Stimulated activated CD4-positive, alpha-beta T cell treated with anti-CD3 and anti-CD28 coated beads, Interleukin-2, amount 100 ng/mL, for 24 hours (primary cell): ENCODE measurements around the gene GYPE.
"Not testable (repeated sequence)": the region's sequence is repeated elsewhere in the genome, so short reads cannot be mapped to it uniquely, and the experiment has no call there.

Experiments used
- DNase-seq, 2 donors: peaks; one replicate each; pipeline ENCODE4 v3.0.0-alpha.2; 2020

The GYPE gene

GRCh38 chr4:143905440-143905839 lies at the start of gene GYPE:
Gene GYPE, minus strand, starts transcription at chr4:143905559. Its CDS starts 52 bp downstream, at chr4:143905507.
- DNase-seq, result not testable (repeated sequence)

- not testable (repeated sequence) for DNase-seq
Observed at GRCh38 chr4:143951458-143951972, 46.2 kb upstream of the GYPE start.

DNA sequence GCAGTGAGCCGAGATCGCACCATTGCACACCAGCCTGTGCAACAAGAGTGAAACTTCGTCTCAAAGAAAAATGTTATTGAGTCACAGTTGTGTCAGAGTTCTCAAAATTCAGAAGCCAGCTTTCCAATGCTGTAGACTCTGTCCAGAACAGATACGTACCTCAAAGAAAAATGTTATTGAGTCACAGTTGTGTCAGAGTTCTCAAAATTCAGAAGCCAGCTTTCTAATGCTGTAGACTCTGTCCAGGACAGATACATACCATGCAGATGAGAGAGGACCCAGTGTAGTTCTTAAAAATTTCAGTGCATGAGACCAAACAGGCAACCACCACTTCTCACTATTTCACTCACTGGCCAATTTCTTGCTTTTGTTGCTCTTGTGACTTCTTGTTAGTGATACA lies 45.6 kb upstream of the GYPE start:
- DNase-seq, result not testable (repeated sequence)

DNA sequence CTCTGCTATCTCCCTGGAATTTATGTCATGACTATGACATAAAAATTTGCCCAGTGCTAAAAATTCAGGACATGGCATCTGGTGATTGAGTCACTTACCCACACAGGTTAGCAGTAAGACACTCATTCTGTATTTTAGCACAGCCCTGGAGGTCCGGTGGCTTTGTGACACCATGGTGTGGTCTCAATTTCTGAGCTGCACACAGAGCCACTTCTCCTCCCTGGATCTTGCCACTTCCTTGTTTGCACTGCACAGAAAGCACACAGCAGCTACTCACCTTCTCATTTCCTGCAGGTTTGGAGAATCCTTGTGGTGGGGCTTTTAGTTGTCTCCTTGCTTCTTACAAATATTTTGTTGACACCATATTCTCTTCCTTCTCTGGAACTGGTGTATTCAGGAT lies 44.8 kb upstream of the GYPE start:
- not testable (repeated sequence) for DNase-seq

GRCh38 chr4:143947493-143947892 lies 42.1 kb upstream of the GYPE start:
- not testable (repeated sequence) for DNase-seq

DNA sequence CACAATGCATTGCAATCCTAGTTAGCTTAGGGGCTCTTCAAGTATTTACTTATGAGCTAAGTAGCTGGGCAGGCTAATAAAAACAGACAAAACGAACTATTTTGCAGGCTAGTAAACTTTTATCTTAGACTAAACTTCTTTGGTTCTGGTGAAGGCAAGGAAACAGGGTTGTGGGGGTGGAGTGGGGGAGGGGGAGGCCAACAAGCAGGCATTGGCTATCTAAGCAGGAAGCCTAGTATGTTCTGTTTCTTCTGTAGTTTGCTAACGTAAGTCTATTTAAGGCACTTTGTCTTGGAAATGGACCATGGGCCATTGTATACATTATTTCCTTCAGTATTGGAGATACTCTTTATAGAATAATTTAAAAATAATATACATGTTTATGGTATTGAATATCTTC lies 35.3 kb upstream of the GYPE start:
- not testable (repeated sequence) for DNase-seq

- no peak for DNase-seq
Observed at GRCh38 chr4:143939528-143939927, 34.2 kb upstream of the GYPE start.

GRCh38 chr4:143938890-143939289 lies 33.5 kb upstream of the GYPE start:
- DNase-seq, result not testable (repeated sequence)

DNA sequence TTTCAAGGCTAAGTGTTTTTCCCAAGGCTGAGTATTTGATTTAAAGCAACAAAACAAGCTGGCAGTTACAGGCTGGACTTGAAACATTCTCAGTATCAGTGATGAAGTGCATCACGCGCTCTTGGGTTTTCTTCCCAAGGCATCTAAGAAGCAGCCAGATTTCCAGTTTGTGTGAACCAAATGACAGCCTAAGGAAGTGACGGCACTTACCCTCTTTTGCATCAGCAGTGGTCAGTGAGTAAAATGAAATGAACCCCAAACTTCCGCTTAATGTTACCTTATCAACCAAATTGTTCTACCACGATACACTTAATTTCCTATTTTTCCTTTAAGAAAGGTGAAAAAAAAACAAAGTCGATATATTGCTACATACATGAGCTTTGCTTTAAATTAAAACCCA lies 15.8 kb upstream of the GYPE start:
- DNase-seq, result no peak

DNA sequence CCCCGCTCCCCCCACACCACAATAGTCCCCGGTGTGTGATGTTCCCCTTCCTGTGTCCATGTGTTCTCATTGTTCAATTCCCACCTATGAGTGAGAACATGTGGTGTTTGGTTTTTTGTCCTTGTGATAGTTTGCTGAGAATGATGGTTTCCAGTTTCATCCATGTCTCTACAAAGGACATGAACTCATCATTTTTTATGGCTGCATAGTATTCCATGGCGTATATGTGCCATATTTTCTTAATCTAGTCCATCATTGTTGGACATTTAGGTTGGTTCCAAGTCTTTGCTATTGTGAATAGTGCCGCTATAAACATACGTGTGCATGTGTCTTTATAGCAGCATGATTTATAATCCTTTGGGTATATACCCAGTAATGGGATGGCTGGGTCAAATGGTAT lies 11.1 kb upstream of the GYPE start:
- not testable (repeated sequence) for DNase-seq

DNA sequence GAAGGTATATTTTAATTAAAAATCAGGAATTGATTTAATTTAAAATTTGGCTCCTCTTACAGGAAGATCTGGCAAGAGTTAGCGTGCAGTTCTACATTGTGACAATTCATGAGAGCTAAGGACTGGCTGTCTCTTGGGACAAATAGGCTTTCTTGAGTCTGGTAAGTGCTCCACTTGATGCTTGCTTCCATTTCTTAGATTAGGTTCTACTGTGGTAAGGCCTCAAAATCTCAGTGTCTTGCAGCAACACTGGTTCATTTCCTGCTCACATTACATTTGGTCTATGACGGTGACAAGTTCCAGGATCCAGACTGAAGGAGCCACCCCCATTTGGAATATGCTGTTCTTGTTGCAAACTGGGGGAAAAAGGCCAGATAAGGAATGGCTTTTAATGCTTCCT lies 7.1 kb upstream of the GYPE start:
- DNase-seq, result not testable (repeated sequence)

- peak; percentile 17 to 61 for DNase-seq
Observed at GRCh38 chr4:143911528-143912417, 6.4 kb upstream of the GYPE start.

DNA sequence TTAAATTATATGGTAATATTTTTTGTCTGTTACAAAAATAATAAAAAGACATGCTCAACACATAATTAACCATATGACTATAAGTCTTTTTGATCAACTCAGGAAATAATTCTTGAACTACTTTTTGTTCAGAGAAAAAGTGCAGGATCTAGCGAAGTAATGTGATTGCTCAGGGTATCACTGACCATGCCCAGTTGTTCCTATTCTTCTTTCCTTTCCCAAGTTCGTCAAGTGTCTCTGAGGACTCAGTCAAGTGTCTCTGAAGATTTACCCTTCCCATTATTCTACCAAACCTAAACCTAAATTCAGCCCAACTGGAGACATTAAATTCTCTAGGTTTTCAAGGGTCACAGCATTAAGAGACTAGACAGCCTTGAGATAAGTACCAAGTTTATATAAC lies 5.5 kb upstream of the GYPE start:
- DNase-seq, result not testable (repeated sequence)

GRCh38 chr4:143907811-143908210 lies 2.5 kb upstream of the GYPE start:
- peak in 1 of 2 donors; percentile 5 for DNase-seq

DNA sequence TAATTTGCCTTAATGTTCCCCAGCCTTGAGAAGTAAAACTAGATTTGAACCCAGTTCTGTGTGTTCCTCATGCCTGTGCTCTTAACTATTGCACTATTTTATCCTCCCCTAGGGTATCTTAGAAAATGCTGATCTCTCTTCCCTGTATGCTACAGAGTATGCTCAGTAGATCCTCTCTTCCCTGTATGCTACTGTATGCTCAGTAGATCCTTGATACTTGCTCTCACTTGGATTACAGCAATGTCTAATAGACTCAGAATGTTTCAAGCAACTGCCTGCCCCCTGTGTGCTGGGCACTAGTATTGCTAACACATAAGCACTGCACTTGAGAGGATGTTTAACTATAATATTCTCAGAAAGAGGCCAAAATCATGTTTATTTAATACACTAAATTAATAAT lies 928 bp downstream of the GYPE start:
- not testable (repeated sequence) for DNase-seq

DNA sequence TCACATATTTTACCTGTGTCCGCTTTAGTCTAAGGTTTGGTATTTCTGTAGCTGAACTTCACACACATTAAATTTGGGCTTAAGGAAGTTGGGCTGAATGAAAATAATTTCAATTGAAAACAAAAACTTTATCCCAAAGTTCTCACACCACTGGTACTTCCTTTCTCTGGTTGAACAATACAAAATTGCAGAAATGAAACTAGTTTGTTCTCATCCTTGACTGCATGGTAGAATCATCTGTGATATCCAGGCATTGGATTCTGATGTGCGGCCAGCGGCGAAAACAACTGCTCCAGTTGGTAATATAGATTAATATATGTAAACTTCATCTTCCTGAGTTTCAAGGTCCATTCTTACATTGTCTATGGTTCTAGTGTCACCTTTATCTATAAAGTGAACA lies 15.0 kb downstream of the GYPE start:
- DNase-seq, result not testable (repeated sequence)

- DNase-seq, result not testable (repeated sequence)
Observed at GRCh38 chr4:143888189-143888588, 17.2 kb downstream of the GYPE start.

DNA sequence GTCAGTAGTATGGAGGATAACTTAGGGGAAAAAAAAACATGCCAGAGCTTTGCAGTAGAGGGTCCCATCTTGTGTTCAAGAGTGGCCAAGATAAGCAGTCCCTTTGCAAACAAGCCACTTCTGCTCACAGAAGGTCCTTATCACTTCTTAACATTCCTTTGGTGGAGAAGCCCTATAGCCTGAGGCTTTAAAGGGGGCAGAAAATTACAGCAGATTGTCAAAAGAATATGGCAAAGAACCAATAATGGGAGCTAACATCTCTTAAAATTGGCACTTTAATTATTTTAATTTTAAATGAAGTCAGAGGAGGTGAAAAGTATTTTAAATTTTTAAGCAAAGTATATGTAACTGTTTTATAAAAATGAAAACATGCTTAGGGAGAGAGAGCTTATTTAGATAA lies 20.4 kb downstream of the GYPE start:
- DNase-seq, result not testable (repeated sequence)

DNA sequence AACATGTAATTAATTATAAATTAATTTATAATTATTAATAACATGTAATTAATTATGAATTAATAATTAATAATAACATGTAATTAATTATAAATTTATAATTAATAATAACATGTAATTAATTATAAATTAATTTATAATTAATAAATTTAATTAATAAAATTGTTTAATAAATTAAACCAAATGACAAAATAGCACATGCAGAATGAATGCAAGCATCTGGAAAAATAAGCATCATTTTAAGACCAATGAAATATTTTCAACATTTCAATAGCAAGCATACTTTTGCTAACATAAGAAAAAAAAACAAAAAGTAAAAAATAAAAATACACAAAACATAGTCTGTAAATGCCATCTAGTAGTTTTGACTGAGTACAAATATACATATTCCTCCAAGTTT lies 21.8 kb downstream of the GYPE start:
- DNase-seq, result no peak

DNA sequence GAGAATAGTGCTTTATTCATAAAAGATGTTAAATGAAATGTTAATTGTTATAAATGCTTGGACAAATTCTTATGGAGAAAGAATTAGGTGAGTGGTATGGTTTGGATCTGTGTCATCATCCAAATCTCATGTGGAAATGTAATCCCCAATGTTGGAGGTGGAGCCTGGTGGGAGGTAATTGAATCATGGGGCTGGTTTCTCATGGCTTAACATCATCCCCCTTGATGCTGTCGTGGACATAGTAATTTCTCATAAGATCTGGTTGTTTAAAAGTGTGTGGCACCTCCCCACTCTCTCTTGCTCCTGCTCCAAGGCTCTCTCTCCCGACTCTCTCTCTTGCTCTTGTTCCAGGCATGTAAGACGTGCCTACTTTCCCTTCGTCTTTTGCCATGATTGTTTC lies 22.5 kb downstream of the GYPE start:
- no peak for DNase-seq

GRCh38 chr4:143879561-143879960 lies 25.8 kb downstream of the GYPE start:
- not testable (repeated sequence) for DNase-seq

- DNase-seq, result not testable (repeated sequence)
Observed at GRCh38 chr4:143875357-143875756, 30.0 kb downstream of the GYPE start.

GRCh38 chr4:143870523-143871268 lies 34.7 kb downstream of the GYPE start:
- not testable (repeated sequence) for DNase-seq

- not testable (repeated sequence) for DNase-seq
Observed at GRCh38 chr4:143869925-143870324, 35.4 kb downstream of the GYPE start.
